ENCODE measurements around the gene PIK3C2G.

Gene PIK3C2G

DNA sequence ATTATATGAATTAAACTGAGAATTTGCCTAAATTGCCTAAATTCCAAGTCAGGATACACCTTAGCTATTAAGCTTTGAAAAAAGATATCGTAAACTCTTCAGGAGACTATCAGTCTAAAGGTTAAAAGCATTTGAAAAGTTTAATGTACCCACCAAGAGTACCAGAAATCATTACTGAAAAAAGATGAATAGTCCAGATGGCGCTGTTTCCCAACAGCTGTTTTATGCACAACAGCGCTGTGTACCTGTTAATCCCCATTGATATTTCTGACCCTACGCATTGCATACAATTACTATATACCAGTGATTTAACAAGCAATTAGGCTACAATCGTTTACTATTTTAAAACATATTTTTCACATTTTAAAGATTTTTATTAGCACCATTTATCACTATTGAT lies 291.5 kb downstream of the PIK3C2G start:
- DNase-seq (ENCODE audit: low read depth in 2 of 2) = no peak

- no peak for DNase-seq (ENCODE audit: low read depth in 2 of 2)
These were observed 294.8 kb downstream of the PIK3C2G start for GRCh38 chr12:18556161-18556560.

- no peak for DNase-seq (ENCODE audit: low read depth in 2 of 2)
These were observed 297.9 kb downstream of the PIK3C2G start for GRCh38 chr12:18559242-18559641.

DNA sequence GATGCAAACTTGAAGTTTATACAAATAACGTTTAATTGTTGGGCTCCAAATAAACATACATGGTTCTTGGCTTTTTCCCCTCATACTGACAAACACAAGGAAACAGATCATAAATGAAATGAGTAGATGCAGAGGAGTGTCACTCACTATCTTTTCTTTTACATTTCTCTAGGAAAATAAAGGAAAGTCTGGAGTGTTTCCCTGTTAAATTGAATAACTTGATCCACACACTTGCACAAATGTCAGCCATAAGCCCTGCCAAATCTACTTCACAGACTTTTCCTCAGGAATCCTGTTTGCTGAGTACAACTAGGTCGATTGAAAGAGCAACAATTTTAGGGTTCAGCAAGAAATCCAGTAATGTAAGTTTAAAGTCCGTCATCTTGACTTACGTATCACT lies 301.2 kb downstream of the PIK3C2G start:
- no peak for DNase-seq (ENCODE audit: low read depth in 2 of 2)

- no peak for DNase-seq (ENCODE audit: low read depth in 2 of 2)
These were observed 303.0 kb downstream of the PIK3C2G start for GRCh38 chr12:18564306-18564705.

DNA sequence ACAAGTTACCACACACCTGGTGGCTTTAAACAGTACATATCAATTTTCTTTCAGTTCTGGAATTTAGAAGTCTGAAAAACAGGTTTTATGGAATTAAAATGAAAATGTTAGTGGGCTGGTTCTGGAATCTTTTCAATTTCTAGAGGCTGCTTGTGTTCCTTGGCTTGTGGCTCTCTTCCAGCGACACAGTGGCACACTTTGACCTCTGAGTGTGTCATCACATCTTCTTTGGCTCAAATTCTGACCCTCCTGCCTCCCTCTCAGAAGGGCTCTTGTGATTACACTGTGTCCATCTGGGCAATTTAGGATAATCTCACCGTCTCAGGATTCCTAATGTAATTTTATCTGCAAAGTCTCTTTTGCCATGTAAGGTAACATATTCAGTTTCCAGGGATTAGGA lies 306.5 kb downstream of the PIK3C2G start:
- DNase-seq (ENCODE audit: low read depth in 2 of 2) = no peak

GRCh38 chr12:18570543-18570942 lies 309.2 kb downstream of the PIK3C2G start:
- no peak for DNase-seq (ENCODE audit: low read depth in 2 of 2)

DNA sequence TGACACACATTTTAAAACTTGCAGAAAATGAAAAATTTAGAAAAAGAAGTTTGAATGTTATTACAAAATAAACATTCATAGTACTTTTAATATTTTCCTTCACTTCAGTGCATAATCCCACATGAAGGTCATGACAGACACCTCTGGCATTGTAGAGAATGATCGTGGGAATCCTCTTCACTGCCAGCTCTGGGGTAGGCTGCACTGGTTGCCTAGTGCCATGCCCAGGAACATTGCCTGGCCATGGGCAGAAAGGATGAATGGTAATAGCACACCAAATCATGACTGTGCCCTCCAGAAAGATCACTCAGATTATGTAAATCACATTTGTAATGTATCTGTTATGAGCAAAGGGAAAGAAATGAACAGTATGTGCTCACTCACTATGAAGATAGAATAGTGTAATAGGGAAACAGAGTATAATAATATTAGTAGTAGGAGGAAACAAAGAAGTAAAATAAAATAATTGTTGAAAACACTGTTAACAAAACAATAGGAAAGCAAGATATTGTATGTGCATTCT lies 314.8 kb downstream of the PIK3C2G start:
- DNase-seq (ENCODE audit: low read depth in 2 of 2) = no peak

GRCh38 chr12:18576648-18577047 lies 315.3 kb downstream of the PIK3C2G start:
- DNase-seq (ENCODE audit: low read depth in 2 of 2) = no peak

GRCh38 chr12:18578191-18578590 lies 316.9 kb downstream of the PIK3C2G start:
- no peak for DNase-seq (ENCODE audit: low read depth in 2 of 2)

DNA sequence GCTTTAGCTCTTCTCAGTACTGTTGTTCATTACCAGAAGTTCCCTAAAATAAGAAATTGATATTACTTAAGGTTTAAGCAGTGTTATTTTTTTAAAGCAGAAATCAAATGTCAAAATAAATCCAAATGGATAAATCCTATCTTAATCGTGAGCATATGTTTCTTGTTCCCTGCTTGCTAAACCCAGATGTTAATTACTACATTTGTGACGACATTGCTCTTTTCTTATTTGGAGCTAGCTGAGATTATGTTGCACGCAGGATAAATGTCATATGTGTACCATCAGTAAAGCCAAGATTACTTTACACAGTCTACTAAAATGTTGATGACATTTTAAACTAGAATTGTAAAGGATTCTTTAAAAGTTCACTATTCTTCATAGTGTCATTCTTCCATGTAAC lies 319.0 kb downstream of the PIK3C2G start:
- DNase-seq (ENCODE audit: low read depth in 2 of 2) = no peak

GRCh38 chr12:18580706-18581105 lies 319.4 kb downstream of the PIK3C2G start:
- no peak for DNase-seq (ENCODE audit: low read depth in 2 of 2)

DNA sequence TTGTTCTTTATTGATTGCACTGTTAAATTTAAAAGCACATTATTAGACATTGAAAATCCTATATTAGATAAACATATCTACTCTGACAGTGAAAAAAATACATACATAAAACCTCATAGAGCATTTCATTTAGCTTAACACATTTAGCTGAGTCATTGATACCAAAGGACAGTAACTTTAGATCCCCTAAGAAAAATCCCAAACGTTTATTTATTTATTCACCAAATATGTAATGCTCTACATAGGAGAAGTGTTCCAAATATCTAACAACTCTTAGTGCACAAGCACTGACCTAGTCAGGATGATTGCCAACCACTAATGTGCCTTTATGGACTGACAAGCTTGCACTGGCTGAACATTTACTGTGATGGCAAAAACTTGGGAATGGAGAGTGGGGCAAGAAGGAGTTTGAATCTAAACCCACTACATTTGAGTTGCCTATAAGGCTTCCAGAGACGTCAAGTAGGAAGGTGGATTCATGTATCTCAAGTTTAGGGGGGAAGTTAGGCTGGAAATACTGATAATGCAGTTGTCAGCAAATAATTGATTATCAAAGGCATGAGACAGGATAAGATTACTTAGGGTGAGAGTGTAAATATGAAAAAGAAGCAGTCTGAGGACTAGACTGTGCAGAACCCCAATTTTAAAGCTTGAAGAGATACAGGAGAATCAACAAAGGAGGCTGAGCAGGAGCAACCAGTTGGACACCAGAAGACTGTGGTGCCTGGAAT lies 320.1 kb downstream of the PIK3C2G start:
- no peak for DNase-seq (ENCODE audit: low read depth in 2 of 2)

GRCh38 chr12:18583655-18584054 lies 322.3 kb downstream of the PIK3C2G start:
- no peak for DNase-seq (ENCODE audit: low read depth in 2 of 2)

DNA sequence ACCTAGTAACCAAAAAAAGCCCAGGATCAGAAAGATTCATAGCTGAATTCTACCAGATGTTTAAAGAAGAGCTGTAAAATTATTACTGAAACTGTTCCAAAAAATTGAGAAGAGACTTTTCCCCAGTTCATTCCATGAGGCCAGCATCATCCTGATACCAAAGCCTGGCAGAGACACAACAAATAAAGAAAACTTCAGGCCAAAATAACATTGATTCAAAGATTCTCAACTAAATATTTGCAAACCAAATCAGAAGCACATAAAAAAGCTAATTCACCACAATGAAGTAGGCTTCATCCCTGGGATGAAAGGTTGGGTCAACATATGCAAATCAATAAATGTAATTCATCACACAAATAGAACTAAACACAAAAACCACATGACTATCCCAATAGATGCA lies 325.3 kb downstream of the PIK3C2G start:
- DNase-seq (ENCODE audit: low read depth in 2 of 2) = no peak

GRCh38 chr12:18589316-18589715 lies 328.0 kb downstream of the PIK3C2G start:
- no peak for DNase-seq (ENCODE audit: low read depth in 2 of 2)

DNA sequence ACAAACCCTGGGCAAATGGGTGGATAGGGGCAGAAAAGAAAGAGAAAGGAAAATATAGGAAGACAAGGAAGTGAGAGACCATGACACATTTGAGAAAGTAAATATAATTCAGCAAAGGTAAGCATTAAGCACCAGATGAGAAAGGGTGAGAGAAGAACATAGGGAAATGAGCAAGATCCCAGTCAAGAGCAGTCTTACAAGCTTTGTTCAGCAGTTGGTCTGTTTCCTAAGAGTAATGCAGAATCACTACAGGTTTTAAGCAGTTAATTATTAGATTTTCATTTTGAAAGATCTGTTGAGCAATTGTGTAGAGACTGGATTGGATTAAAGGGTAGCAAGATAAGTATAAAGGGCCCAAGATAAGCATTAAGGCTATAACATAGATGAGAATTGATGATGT lies 330.2 kb downstream of the PIK3C2G start:
- no peak for DNase-seq (ENCODE audit: low read depth in 2 of 2)

GRCh38 chr12:18595412-18595811 lies 334.1 kb downstream of the PIK3C2G start:
- DNase-seq (ENCODE audit: low read depth in 2 of 2) = no peak

DNA sequence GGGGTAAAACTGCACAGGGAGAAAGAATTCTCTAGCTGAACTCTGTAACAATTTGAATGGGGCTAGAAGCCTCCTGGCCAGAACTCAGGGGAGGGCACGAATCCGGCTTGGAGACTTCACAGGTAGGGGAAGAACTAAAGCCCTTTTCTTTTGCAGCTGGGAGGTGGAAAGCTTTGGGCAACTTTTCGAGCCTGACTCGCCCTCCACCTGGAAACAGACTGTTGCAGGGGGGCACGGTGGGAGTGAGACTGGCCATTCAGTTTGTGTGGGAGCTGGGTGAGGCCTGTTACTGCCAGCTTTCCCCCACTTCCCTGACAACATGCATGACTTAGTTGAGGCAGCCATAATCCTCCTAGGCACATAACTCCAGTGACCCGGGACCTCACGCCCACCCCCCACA lies 340.6 kb downstream of the PIK3C2G start:
- DNase-seq (ENCODE audit: low read depth in 2 of 2) = no peak

DNA sequence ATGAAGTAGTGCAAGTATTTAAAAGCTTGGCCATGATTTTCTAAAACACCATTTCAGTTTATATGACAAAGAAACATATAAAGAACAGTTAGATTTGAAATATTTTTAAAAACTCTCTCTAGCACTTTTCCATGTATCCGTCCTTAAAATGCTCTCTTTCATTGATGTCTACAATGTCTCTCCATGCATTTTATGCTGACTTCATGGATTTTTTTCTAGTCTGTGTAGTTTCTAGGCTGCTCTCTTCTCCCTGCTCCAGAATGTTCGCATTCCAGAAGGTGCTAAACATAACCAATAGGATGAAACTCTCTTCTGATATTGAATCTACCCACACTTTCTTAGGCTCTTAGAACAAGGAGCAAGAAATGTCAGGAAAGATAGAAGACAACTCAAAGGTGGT lies 351.7 kb downstream of the PIK3C2G start:
- DNase-seq (ENCODE audit: low read depth in 2 of 2) = no peak

DNA sequence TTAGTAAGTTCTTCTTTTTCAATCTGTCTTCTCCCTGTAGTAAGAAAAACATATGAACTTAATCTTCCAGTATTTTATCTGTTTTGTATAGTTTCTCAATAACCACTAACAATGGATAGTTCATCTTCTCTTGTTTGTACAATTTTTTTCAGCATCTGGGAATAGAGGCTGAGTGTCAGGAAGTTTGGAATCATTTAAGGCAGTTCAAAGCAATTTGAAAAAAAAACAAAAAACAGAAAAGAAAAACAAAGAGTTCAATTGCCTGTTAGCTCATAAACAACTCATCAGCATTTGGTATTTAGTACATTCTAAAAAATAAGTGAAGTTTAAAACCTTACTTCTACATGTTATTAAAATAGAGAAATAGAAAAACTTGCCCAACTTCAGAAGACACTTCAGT lies 359.7 kb downstream of the PIK3C2G start:
- DNase-seq (ENCODE audit: low read depth in 2 of 2) = no peak

DNA sequence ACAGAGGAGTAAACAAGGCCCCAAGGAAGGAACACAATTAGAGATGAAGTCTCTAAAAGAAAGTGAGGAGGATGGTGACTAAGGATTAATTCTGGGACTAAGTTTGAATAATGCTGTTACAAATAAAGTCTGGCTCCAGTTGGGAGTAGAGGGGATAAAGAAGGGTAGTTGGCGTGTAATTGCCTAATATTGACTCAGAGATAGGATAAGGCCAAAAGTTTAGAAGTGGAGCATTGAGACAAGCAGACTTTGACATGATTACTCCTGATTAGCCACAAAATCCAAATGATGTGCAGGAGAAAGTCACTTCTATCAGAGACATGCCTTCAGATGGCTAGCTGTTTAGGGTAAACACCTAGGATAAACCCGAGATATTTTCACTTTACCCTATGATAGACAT lies 368.1 kb downstream of the PIK3C2G start:
- no peak for DNase-seq (ENCODE audit: low read depth in 2 of 2)

DNA sequence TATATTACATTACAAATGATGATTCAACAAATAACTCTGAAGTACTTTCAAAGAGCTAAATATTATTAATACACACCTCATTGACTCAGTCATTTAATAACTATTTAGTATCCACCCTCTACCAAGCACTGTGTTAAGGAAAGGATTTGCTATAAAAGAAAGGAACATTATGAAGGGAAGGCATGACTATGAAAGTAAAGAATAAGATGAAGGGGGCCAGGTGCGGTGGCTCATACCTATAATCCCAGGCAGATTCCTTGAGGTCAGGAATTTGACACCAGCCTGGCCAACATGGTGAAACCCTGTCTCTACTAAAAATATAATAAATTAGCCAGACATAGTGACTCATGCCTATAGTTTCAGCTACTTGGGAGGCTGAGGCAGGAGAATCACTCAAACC lies 368.6 kb downstream of the PIK3C2G start:
- DNase-seq (ENCODE audit: low read depth in 2 of 2) = no peak

DNA sequence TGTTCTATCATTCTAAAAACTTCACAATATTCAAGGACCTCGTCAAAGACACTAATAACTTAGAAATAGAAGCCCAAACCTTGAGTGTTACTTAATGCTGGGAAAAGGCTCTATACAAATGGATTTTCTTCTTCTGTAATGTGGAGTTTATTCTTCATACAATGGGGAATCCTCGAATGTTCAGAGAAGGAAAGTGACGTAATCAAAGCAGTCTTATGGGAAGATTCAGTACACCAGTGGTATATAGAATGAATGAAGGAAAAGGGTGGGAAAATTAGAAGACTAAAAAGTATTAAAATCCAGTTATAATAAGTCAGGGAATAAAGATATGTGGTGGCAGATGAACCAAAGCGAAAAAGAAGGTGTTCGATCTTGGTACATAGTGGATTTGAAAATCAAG lies 370.0 kb downstream of the PIK3C2G start:
- DNase-seq (ENCODE audit: low read depth in 2 of 2) = no peak

All from stimulated activated CD8-positive, alpha-beta memory T cell treated with anti-CD3 and anti-CD28 coated beads, Interleukin-7, amount 100 ng/mL, for 1 hour (primary cell).